PC-3 (cell line): ENCODE measurements around the gene LAMA3. TPM values are rescaled to one million over a fixed set of nuclear protein-coding genes. Genes with fewer than 3 reads are reported as not detected.

Experiments used
- ATAC-seq: fragments of 200-7000 bp; cut with Tn5 transposase; 2 replicates; pipeline ENCODE4 v1.9.1; 2020; ENCODE audit warnings: mild to moderate bottlenecking, moderate library complexity
- BruUV-seq: library from RNA; stranded (reverse); fragments of 400-500 nt; replicated peaks from 2 replicates; lab custom pipeline; 2021; lab: Mats Ljungman, UMichigan
- CTCF ChIA-PET: fragments of 300-600 bp; sonication (Branson Sonifier 250); formaldehyde crosslinking; loops from one replicate; lab custom pipeline; 2022; ENCODE audit warnings: antibody characterized with exemption; lab: Charles Lee
- POLR2A ChIA-PET: fragments of 300-600 bp; sonication (Branson Sonifier 250); formaldehyde crosslinking; loops from one replicate; lab custom pipeline; 2022; ENCODE audit warnings: antibody characterized with exemption; ENCODE audit not compliant: unreplicated experiment; lab: Charles Lee
- DNase-seq: peaks from one replicate; pipeline ENCODE4 v3.0.0-alpha.2; 2015
- H2AFZ ChIP-seq: fragments of 300-600 bp; sonication (generic); 2 replicates; pipeline ENCODE4 v1.6.0; 2016; ENCODE audit warnings: antibody characterized with exemption, low read length
- H3F3A ChIP-seq: fragments of 300-600 bp; sonication (generic); one replicate; pipeline ENCODE4 v1.6.0; 2017; ENCODE audit warnings: antibody characterized with exemption, low read length, control low read depth, mild to moderate bottlenecking; ENCODE audit not compliant: unreplicated experiment
- H3K27ac ChIP-seq: fragments of 300-600 bp; sonication (generic); 2 replicates; pipeline ENCODE4 v1.5.1; 2016; ENCODE audit warnings: mild to moderate bottlenecking, low read length
- H3K27me3 ChIP-seq: fragments of 300-600 bp; sonication (generic); 2 replicates; pipeline ENCODE4 v1.6.1; 2016; ENCODE audit warnings: low read length, mixed read lengths
- H3K36me3 ChIP-seq: fragments of 300-600 bp; sonication (generic); 2 replicates; pipeline ENCODE4 v1.6.1; 2016; ENCODE audit warnings: low read depth, mixed run types, low read length, mixed read lengths
- H3K4me1 ChIP-seq: fragments of 300-600 bp; sonication (generic); 2 replicates; pipeline ENCODE4 v1.5.1; 2016; ENCODE audit warnings: low read length; ENCODE audit not compliant: insufficient read depth
- H3K4me2 ChIP-seq: fragments of 300-600 bp; sonication (generic); 2 replicates; pipeline ENCODE4 v1.6.0; 2016; ENCODE audit warnings: low read length
- H3K4me3 ChIP-seq: fragments of 300-600 bp; sonication (generic); 2 replicates; pipeline ENCODE4 v1.5.1; 2016; ENCODE audit warnings: mild to moderate bottlenecking, low read length, mixed read lengths
- H3K79me2 ChIP-seq: fragments of 300-600 bp; sonication (generic); 2 replicates; pipeline ENCODE4 v1.6.1; 2017; ENCODE audit warnings: low read length, mixed read lengths
- H3K9ac ChIP-seq: fragments of 300-600 bp; sonication (generic); 2 replicates; pipeline ENCODE4 v1.6.0; 2016; ENCODE audit warnings: mild to moderate bottlenecking, low read length
- H3K9me2 ChIP-seq: fragments of 300-600 bp; sonication (generic); replicated peaks from 2 replicates; pipeline ENCODE4 v1.6.1; 2016; ENCODE audit warnings: mixed run types, low read length, mixed read lengths
- H3K9me3 ChIP-seq: fragments of 300-600 bp; sonication (generic); 2 replicates; pipeline ENCODE4 v1.6.1; 2016; ENCODE audit warnings: low read length, mixed read lengths
- H4K20me1 ChIP-seq: fragments of 300-600 bp; sonication (generic); 2 replicates; pipeline ENCODE4 v1.6.1; 2016; ENCODE audit warnings: low read length, mixed read lengths
- EZH2 ChIP-seq: fragments of 300-600 bp; sonication (generic); IDR thresholded peaks from one replicate; pipeline ENCODE4 v1.6.1; 2017; ENCODE audit warnings: antibody characterized with exemption, mild to moderate bottlenecking, low read length; ENCODE audit not compliant: unreplicated experiment
- EZH2phosphoT487 ChIP-seq: fragments of 300-600 bp; sonication (generic); IDR thresholded peaks from 2 replicates; pipeline ENCODE4 v1.6.1; 2018; ENCODE audit warnings: mild to moderate bottlenecking, antibody characterized with exemption, low read length, borderline replicate concordance
- intact Hi-C: fragments of 100-400 bp; cut with micrococcal nuclease; formaldehyde crosslinking; loops from 2 replicates; pipeline ENCODE4 v1.9.0; 2023
- total RNA-seq: library from RNA; depleted of rRNA; stranded (reverse); fragments of >200 nt; gene quantifications from 2 replicates; pipeline ENCODE4 v1.2.3, GENCODE V29; 2014
- TF ChIP-seq, protein P1 (sequence below): fragments of 300-600 bp; sonication (generic); conservative IDR thresholded peaks from 2 replicates; pipeline ENCODE4 v1.5.1; 2017; ENCODE audit warnings: antibody characterized with exemption, low read depth, mild to moderate bottlenecking, low read length

Gene LAMA3
- total RNA-seq, 1 experiment from 2014 or later = 224 TPM

DNA sequence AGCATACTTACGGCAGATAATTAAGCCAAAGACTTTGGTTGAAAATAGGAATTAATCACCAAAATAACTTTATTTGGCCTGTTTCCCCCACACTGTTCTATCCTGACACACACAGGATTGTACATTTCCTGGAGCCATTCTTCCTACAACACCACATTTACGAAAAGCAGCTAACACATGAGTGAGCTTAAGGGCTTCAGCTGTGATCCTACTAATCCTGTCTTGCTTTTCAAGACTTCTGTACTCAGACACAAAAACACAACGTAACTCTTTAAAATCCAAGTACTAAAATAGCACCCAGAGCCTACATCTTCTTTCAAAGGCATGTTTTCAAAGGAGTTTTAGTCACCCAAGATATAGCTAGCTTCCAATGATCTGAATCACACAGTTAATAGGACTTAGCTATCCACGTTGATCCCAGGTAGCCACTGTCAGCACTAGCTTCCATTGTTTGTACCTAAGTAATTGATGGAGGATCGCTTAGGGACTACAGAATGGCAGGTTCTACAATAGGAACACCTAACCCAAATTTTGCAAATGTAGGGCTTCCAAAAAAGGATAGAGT is 282.5 kb downstream of the LAMA3 start:
- Histone ChIP-seq H3K4me2 (no peak overlapping the region), H3K4me1 (no peaks in the 10 kb centered on the region), H4K20me1 (no peaks in the 10 kb centered on the region), H3K9me2 (no peaks in the 10 kb centered on the region), H3F3A (no peaks in the 10 kb centered on the region), H3K27me3 (no peaks in the 10 kb centered on the region), H3K4me3 (no peak overlapping the region), H3K9ac (no peak overlapping the region), H3K79me2 (no peaks in the 10 kb centered on the region), H3K27ac (no peak overlapping the region), H3K9me3 (no peaks in the 10 kb centered on the region), H2AFZ (no peak overlapping the region), H3K36me3 (no peaks in the 10 kb centered on the region)
- TF ChIP-seq EZH2phosphoT487 (no peak), EZH2 (no peak)
- TF ChIP-seq, protein P1, sequence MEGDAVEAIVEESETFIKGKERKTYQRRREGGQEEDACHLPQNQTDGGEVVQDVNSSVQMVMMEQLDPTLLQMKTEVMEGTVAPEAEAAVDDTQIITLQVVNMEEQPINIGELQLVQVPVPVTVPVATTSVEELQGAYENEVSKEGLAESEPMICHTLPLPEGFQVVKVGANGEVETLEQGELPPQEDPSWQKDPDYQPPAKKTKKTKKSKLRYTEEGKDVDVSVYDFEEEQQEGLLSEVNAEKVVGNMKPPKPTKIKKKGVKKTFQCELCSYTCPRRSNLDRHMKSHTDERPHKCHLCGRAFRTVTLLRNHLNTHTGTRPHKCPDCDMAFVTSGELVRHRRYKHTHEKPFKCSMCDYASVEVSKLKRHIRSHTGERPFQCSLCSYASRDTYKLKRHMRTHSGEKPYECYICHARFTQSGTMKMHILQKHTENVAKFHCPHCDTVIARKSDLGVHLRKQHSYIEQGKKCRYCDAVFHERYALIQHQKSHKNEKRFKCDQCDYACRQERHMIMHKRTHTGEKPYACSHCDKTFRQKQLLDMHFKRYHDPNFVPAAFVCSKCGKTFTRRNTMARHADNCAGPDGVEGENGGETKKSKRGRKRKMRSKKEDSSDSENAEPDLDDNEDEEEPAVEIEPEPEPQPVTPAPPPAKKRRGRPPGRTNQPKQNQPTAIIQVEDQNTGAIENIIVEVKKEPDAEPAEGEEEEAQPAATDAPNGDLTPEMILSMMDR = no peak
- BruUV-seq = no TSS peak
- ATAC-seq (0 out of 2 replicates have a peak, but pooled peaks have one; percentile 33), DNase-seq (peak; percentile 20)
- ChIA-PET POLR2A (no interaction called here), CTCF (interaction anchor here (0.7 kb wide), 1 partner anchor 197 kb away, joined by 3 read pairs; no protein-coding TSS in a partner anchor)
- intact Hi-C loops = no loop called here

DNA sequence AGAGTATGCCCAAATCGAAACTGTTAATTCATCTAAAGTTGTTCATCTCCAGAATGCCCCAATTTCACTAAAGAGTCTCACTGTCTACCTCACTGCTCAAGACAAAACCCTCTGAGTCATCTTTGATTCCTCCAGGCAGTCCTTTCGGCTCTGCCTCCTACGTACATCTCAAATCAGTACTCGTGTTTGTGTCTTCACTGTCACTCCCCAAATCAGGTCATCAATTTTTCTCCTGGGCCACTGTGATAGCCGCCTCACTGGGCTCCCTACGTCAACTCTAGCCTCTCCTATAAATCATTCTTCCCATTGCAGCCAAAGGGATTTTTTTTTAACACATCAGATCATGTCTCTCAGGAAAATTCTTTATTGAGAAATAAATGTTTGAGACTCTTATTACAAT is 283.2 kb downstream of the LAMA3 start:
- intact Hi-C loops = no loop called here
- no peaks in the 10 kb centered on the region for H3K79me2 ChIP-seq
- no peaks in the 10 kb centered on the region for H3F3A ChIP-seq
- H2AFZ ChIP-seq = no peak overlapping the region
- H3K36me3 ChIP-seq = no peaks in the 10 kb centered on the region
- no peaks in the 10 kb centered on the region for H4K20me1 ChIP-seq
- H3K27me3 ChIP-seq = no peaks in the 10 kb centered on the region
- DNase-seq = no peak
- H3K27ac ChIP-seq = no peak overlapping the region
- no peak overlapping the region for H3K4me2 ChIP-seq
- H3K4me1 ChIP-seq = no peaks in the 10 kb centered on the region
- TF ChIP-seq EZH2phosphoT487 (no peak), EZH2 (no peak)
- TF ChIP-seq, protein P1 = no peak
- H3K4me3 ChIP-seq = no peak overlapping the region
- no peaks in the 10 kb centered on the region for H3K9me2 ChIP-seq
- ChIA-PET CTCF (interaction anchor here (0.7 kb wide), 1 partner anchor 196 kb away, joined by 3 read pairs; no protein-coding TSS in a partner anchor), POLR2A (no interaction called here)
- ATAC-seq = no peak
- no peaks in the 10 kb centered on the region for H3K9me3 ChIP-seq
- BruUV-seq = no TSS peak
- no peak overlapping the region for H3K9ac ChIP-seq

DNA sequence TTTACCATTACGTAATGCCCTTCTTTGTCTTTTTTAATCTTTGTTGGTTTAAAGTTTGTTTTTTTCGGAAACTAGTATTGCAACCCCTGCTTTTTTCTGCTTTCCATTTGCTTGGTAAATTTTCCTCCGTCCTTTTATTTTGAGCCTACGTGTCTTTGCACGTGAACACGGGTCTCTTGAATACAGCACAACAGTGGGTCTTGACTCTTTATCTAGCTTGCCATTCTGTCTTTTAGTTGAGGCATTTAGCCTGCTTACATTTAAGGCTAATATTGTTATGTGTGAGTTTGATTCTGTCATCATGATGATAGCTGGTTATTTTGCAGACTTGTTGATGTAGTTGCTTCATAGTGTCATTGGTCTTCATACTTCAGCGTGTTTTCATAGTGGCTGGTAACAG is 287.9 kb downstream of the LAMA3 start:
- Histone ChIP-seq H3K79me2 (no peaks in the 10 kb centered on the region), H3K9ac (no peak overlapping the region), H4K20me1 (no peaks in the 10 kb centered on the region), H3K4me1 (peaks cover 1% of the 10 kb centered on the region), H3F3A (no peaks in the 10 kb centered on the region), H2AFZ (no peak overlapping the region), H3K27me3 (no peaks in the 10 kb centered on the region), H3K36me3 (no peaks in the 10 kb centered on the region), H3K4me2 (no peak overlapping the region), H3K4me3 (no peak overlapping the region), H3K27ac (no peak overlapping the region), H3K9me2 (no peaks in the 10 kb centered on the region), H3K9me3 (no peaks in the 10 kb centered on the region)
- TF ChIP-seq, protein P1 = no peak
- TF ChIP-seq EZH2 (no peak), EZH2phosphoT487 (no peak)
- no peak for DNase-seq
- ChIA-PET CTCF (no interaction called here), POLR2A (no interaction called here)
- intact Hi-C loops = no loop called here
- no peak for ATAC-seq
- no TSS peak for BruUV-seq
